Embryonic facial prominence (tissue), 1 donor: Measurements from ENCODE around the gene SMURF1.

Source experiments
- DNase-seq: peaks from one replicate; pipeline ENCODE4 v3.0.0-alpha.2; 2016; ENCODE audit errors: extremely low spot score

The SMURF1 gene

DNA sequence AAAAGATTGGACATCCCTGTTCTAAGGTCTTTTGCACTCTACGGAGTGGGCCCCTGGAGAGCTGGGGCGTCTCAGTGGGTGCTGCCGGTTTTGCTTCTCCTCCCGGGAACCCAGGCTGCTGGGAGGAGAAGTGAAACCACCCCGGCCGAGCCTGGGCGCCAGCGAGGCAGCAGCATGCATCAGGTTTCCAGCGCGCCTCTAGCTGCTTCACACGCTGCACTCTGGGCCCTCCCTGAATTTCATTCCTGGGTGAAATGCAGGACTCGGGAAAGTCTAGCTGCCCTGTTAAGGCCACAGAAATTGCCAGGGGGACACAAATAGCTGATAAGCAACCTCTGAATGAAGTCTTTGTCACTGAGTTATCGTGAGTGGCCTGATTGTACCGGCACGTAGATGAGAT is 138.1 kb downstream of the SMURF1 start:
- DNase-seq = no peak

DNA sequence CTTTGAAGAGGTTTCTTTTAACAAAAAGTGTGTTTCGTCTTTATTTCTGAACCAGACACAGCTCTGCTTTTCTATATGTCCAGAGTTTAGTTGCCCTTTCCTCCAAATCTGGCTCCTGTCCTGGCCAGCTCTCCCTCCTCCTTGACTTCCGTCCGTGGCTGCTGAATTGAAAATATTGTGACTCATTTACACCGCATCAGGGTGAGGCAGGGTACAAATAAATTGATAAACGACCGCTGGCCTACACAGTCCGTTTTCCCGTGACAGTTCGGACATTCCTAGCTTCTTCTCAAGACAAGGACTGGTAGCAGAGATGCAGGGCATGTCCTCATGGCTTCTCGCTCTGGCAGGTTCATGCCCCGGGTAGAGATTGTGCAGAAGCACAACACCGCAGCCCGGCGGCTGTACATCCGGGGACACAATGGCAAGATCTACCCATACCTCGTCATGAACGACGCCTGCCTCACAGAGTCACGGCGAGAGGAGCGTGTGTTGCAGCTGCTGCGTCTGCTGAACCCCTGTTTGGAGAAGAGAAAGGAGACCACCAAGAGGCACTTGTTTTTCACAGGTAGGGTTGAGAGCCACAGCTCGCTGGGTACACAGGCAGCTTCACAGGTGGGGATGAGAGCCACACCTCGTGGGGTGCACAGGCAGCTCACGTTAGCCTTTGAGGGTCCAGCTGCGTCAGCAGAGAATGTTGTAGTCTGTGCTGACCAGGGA is 139.0 kb downstream of the SMURF1 start:
- no peak for DNase-seq

DNA sequence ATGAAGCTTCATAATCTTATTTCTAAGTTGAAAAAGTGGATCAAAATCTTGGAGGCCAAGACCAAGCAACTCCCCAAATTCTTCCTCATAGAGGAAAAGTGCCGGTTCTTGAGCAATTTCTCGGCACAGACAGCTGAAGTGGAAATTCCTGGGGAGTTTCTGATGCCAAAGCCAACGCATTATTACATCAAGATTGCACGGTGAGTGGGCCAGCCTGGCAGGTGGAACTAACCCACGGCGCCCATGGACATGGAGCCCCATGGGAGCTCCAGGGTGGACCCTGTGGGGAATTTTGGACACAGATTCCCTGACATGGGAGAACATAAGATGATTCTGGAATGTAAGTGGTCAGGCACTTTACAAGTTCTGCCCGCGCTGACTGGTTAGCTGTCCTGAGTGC is 139.7 kb downstream of the SMURF1 start:
- no peak for DNase-seq

DNA sequence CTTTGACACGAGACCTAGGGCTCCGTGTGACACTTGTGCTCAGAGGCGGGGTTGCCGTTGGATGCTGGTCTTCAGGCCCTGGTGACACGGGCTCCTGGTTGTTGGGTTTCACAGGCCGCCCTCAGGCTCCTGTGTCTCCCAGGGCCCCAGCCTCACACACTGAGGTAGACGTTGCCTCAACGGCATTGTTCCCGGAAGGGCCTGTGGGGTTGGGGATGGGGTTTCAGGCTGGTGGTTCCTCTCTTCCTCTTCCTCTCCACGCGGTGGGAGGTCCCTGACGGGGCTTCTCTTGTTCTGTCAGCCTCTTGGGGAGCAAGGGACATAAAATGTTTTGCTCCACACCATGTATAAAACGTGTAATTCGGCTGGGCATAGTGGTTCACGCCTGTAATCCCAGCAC is 140.5 kb downstream of the SMURF1 start:
- no peak for DNase-seq

- DNase-seq = no peak
Measured at GRCh38 chr7:99002827-99003212, 141.1 kb downstream of the SMURF1 start.

GRCh38 chr7:99002148-99002826 is 141.6 kb downstream of the SMURF1 start:
- DNase-seq = no peak

DNA sequence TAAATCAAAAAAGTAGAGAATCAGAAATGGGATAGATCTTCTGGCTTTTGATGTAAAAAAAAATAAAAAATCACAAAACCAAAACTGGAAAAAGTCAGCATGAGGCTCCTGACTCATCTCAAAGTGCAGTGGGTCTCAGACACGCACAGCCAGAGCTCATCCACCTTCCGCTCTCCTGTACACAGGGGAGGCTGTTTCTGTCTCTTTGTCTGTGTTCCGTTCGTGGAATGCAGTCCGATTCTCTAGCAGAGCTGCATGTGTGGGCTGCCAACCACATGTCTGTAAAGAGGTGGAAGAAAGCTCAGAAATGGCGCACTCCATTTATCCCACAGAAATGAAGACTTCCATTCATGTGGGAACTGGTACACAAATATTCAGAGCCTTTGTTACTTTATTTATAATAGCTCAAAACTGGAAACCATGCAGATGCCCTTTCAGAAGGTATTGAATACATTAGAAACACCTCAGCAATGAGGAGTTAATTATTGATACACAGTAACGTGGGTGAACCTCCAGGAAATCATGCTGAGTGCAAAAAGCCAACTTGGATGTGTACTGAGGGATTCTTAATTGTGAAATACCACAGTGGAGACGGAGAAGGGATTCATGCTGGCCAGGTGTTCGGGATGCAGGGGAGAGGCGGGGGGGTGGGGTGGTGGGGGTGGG is 142.3 kb downstream of the SMURF1 start:
- no peak for DNase-seq

- DNase-seq = no peak
Measured at GRCh38 chr7:99000904-99001465, 142.9 kb downstream of the SMURF1 start.

DNA sequence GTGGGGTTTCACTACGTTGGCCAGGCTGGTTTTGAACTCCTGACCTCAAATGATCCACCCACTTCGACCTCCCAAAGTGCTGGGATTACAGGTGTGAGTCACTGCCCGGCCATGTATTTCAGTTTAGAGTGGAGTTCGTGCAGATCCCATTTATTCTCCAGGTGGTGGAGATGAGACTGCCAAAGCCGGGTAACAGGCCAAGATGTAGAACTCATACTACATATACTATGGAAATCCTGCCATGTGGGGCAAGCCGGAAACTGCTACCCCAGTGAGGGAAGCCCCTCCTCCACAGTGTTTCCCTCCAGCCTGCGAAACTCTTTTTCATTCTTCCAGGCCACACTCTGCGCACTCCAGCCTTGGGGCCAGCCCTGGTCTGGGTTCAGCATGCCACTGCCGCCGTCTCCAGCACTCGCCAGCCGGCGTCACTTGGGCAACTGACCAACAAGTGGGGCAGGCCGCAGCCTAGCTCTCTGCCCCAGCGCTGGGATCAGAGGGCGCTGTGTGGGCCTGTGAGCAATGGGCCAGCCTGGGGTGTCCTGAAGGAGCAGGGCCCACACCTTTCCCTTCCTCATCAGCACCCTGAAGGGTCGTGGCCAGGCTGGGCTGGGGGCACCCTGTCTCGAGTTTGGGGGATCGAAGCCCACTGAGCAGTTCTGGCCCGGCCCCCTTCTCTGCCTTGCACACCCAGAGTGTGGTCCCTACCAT is 143.6 kb downstream of the SMURF1 start:
- no peak for DNase-seq

DNA sequence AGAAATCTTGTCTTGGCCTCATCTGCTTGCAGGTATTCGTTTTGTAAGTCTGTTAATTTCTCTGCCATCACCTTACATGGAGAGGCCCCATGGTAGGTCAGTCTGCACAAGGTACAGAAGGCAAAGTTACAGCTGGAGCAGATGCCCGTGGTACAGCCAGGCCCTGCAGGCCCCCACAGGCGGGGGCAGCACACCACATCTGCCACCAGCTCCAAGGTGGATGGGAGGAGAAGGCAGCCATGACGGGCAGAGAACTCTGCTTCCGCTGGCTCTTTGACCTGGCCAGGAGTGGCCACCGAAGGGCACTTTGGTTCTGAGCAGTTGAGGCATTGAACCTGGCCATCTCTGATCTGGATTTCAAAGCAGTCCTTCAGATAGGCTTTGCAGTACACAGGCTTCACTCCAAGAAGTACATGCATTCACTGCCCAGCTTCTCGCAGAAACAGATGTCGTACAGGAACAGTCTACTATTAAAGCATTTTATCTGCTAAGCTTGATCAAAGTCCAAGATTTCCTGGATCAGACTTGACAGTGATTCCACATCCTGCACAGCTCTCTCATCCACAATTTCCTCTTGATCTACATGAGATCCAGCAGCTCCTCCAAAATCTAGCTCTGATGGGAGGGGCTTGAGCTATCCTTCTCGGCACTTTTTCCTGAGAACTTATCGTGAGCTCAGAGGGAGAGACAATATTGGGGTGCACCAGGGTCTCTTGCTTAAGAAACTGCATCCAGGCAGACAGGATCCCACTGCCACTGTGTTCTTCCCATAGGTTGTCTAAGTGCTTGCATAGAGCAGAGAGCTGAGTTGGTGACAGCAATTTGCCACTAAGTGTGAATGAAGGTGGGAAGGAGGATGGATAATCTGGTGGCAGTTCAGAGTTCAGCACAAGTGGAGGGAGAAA is 144.8 kb downstream of the SMURF1 start:
- no peak for DNase-seq

DNA sequence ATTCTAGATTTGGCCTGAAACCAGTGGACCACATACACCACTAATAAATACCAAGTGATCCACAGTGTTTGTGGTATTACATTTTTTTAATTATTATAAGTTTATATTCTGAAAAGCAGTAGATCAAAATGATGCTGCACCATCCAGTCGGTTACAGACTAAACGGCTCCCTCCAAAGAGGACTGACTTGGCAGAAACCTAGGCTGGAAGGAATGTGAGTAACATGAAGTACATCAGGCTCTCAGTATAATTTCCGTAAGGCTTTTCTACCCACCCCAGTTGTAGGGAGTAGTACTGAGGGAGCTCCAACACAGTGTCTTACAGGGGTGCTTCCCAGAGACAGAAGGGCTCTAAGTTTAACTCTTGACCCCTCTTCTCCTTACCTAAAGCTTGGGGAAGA is 146.1 kb downstream of the SMURF1 start:
- no peak for DNase-seq

DNA sequence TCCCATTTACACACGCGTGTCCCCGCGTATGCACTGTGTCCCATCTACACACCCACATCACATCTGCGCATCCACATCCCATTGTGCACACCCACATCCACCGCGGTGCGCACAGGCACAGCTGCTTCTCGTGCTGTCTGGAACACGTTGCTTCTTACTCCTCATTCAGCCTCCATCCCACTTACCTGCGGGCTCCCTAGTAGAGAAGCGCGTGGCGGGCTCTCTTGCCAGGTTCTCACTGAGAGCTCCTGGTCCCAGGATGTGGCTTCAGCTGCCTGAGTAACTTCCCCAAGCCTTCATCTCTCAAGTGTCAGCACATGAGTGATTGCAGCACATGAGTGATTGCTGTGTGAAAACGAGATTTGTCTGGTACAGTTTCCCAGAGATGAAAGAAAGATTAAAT is 147.8 kb downstream of the SMURF1 start:
- no peak for DNase-seq

GRCh38 chr7:98995523-98996149 is 148.3 kb downstream of the SMURF1 start:
- no peak for DNase-seq

DNA sequence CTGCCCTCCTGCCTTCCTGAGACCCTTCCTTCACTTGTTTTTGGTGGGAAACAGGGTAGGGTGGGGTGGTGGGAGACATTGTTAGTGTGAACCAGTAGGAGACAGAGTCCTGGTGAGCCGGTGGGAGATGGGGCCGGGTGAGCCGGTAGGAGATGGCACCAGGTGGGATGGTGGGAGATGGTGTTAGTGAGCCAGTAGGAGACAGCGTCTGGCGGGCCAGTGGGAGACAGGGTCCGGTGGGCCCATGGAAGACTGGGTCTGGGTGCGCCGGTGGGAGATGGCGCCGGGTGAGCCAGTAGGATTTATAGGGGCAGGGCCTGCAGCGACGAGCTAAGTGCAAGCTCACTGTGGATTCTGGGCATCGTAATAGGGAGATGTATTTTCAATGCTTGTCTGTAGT is 148.8 kb downstream of the SMURF1 start:
- DNase-seq = no peak

- DNase-seq = no peak
Measured at GRCh38 chr7:98994046-98994944, 149.6 kb downstream of the SMURF1 start.

- DNase-seq = no peak
Measured at GRCh38 chr7:98993024-98993897, 150.6 kb downstream of the SMURF1 start.

GRCh38 chr7:98992076-98992475 is 151.8 kb downstream of the SMURF1 start:
- DNase-seq = no peak

DNA sequence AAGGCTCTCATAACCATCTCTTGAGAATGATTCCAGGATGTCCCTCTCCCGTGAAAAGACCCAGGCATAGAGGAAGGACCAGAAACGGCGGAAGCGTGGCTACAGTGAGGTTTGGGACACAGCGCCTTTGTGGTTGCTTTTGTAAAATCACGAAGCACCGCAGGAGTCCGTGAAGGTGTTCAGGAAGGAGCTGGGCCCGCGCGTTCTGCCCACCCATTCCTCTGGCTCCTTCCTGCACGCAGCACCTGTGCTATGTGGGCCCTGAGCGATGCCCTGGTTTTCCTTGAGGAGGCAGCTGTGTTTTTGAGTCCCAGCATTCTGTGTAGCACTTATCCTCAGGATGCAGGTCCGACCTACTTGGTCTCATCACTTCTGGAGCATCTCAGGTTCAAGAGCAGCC is 152.8 kb downstream of the SMURF1 start:
- DNase-seq = no peak

DNA sequence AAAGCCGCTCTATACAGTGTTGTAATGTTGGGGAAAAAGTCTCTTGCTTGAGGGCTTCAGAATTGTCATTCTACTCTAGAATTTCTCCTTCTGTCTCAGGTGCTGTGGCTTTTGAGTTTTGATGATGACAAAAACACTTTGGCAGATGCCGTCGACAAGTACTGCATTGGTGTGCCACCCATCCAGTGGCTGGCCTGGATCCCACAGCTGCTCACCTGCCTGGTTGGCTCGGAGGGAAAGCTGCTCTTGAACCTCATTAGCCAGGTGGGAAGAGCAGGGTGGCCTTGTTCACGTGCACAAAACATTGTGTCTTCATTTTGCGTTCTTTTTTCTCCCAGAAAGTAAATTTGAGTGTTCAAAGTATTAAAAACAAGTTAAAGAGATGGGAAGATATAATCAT is 153.6 kb downstream of the SMURF1 start:
- DNase-seq = no peak
